Heart right ventricle (tissue), 16 donors: ENCODE results near the gene SLIT3. TPM values are rescaled to one million over a fixed set of nuclear protein-coding genes. Genes with fewer than 3 reads are reported as not detected.

Source experiments
- ATAC-seq, 8 donors: fragments of 200-7000 bp; cut with Tn5 transposase; one replicate each; pipeline ENCODE4 v1.9.1; 2020; ENCODE audit warnings: mild to moderate bottlenecking in 8 of 8, moderate library complexity in 8 of 8, moderate number of reproducible peaks in 1 of 8
- DNase-seq, 2 donors: peaks; one replicate each; pipeline ENCODE4 v3.0.0-alpha.2; 2020
- H3K27ac ChIP-seq, 10 donors: fragments of 200-600 bp; sonication (generic) in 2 of 10; one replicate each; pipeline versions ENCODE4 v1.5.0 to v1.8.0; 2020 to 2022; ENCODE audit warnings: mild to moderate bottlenecking in 3 of 10
- H3K27me3 ChIP-seq, 7 donors: fragments of 200-600 bp; one replicate each; pipeline ENCODE4 v1.8.0; 2021 to 2022; ENCODE audit warnings: mild to moderate bottlenecking in 2 of 7
- H3K36me3 ChIP-seq, 9 donors: fragments of 200-600 bp; sonication (generic) in 1 of 9; one replicate each; pipeline versions ENCODE4 v1.5.0 to v1.8.0; 2020 to 2022; ENCODE audit warnings: mild to moderate bottlenecking in 2 of 9
- H3K4me1 ChIP-seq, 9 donors: fragments of 200-600 bp; sonication (generic) in 1 of 9; one replicate each; pipeline versions ENCODE4 v1.5.0 to v1.8.0; 2020 to 2022; ENCODE audit warnings: mild to moderate bottlenecking in 4 of 9
- H3K4me3 ChIP-seq, 10 donors: fragments of 200-600 bp; sonication (generic) in 2 of 10; one replicate each; pipeline versions ENCODE4 v1.5.0 to v1.8.0; 2020 to 2022; ENCODE audit warnings: mild to moderate bottlenecking in 7 of 10, moderate library complexity in 2 of 10
- H3K9me3 ChIP-seq, 11 donors: fragments of 200-600 bp in 10 of 11; sonication (generic) in 2 of 11; one replicate each; pipeline versions ENCODE4 v1.5.0 to v1.8.0; 2013 to 2022; ENCODE audit warnings: mild to moderate bottlenecking in 2 of 11, control low read depth in 1 of 11, moderate library complexity in 1 of 11
- WGBS, 2 donors: extraction: QIAGEN DNeasy Blood & Tissue Kit; methylation state at CpG; one replicate each; pipeline ENCODE4 v1.1.7; 2013; ENCODE audit warnings: inconsistent platforms in 1 of 2; 5-methylcytosine and 5-hydroxymethylcytosine counted together
- intact Hi-C, 10 donors: fragments of 100-400 bp; cut with DNase I; formaldehyde crosslinking; loops; one replicate each; pipeline versions ENCODE4 v1.11.1 to v1.14.2; 2022
- polyA plus RNA-seq, 2 donors: library from polyadenylated mRNA; stranded (reverse); fragments of 200-250 nt; gene quantifications; one replicate each; pipeline ENCODE4 v1.2.3, GENCODE V29; 2013
- total RNA-seq, 10 donors: library from RNA; stranded (reverse); fragmentation: NEBNext Ultra II Directional in 3 of 10; extraction: Animal tissue kit (Norgen Biotek cat#: 25700) in 3 of 10; gene quantifications; one replicate each; pipeline versions ENCODE4 v1.2.1 to v1.2.4, GENCODE V29; 2021 to 2023
- TF ChIP-seq, protein P1 (sequence below), 9 donors: fragments of 200-600 bp; sonication (generic) in 2 of 9; IDR thresholded peaks; one replicate each; pipeline versions ENCODE4 v1.5.0 to v1.8.0; 2021 to 2022; ENCODE audit warnings: antibody characterized with exemption in 9 of 9, mild to moderate bottlenecking in 5 of 9, moderate library complexity in 1 of 9
- donor health status: Arrhythmogenic right ventricular cardiomyopathy.
- donor health status: ischemic (EF 13 %, LVEDD 7.1; RV severe dilation, severe dysfunction).
- donor health status: healthy with polysubstance abuse.
- donor health status: DM: no; HTN: yes; CAD: no.
- donor health status: DM: no; HTN: no; CAD: no.
- donor health status: ischemic (EF 25% LVEDD 6.9; RV normal size, moderate dysfunction).
- donor health status: ischemic (EF 25% LVEDD 5.7; RV mildly dilated, moderate dysfunction).
- donor health status: healthy.
- donor health status: DM: yes; HTN: yes; CAD: no.
- donor health status: Ischemic cardiomyopathy.
- donor health status: ischemic (EF 35%, LVEDD 5.7; RV mildly dilated, moderate dysfunction).
- donor health status: nonischemic (EF 11% LVEDD 7.7; RV severe dilation, severe dysfunction).
- donor health status: DM: yes; HTN: yes; CAD: no.
- donor health status: PGD.
- donor health status: ischemic (EF 29% LVEDD 5.4; RV normal size, mild dysfunction).
- donor health status: nonischemic (EF 23%, LVEDD 6.1; RV moderate dilation, normal function).

SLIT3 gene
- total and polyA plus RNA-seq, 12 donors = 2.0 to 29.2 (median 12.1) TPM

DNA sequence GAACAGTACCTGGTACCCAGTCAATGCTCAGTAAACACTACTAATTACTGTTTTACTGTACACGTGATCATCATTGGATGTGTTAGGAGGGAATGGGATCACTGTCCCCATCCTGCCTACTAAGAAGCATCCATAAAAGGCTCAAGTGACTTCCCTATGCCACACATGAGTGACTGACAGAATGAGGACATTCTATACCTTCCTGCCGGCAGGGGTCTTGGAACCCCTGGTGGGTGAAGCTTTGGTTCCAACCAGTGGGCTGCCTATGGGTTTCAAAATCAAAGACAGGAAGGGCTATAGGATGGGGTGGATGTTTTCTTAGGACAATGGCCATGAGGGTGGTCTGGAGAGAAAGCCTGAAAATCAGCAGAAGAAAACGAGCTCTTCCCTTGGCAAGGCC is 512.2 kb downstream of the SLIT3 start:
- H3K27ac ChIP-seq = no peak overlapping the region
- TF ChIP-seq, protein P1, sequence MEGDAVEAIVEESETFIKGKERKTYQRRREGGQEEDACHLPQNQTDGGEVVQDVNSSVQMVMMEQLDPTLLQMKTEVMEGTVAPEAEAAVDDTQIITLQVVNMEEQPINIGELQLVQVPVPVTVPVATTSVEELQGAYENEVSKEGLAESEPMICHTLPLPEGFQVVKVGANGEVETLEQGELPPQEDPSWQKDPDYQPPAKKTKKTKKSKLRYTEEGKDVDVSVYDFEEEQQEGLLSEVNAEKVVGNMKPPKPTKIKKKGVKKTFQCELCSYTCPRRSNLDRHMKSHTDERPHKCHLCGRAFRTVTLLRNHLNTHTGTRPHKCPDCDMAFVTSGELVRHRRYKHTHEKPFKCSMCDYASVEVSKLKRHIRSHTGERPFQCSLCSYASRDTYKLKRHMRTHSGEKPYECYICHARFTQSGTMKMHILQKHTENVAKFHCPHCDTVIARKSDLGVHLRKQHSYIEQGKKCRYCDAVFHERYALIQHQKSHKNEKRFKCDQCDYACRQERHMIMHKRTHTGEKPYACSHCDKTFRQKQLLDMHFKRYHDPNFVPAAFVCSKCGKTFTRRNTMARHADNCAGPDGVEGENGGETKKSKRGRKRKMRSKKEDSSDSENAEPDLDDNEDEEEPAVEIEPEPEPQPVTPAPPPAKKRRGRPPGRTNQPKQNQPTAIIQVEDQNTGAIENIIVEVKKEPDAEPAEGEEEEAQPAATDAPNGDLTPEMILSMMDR (IDR thresholded peaks at IDR 0.05) = no peak
- no peaks in the 10 kb centered on the region for H3K9me3 ChIP-seq
- ATAC-seq (no peak), DNase-seq (no peak)
- no peaks in the 10 kb centered on the region for H3K36me3 ChIP-seq
- WGBS, 2 donors = 74 to 85% methylated on average over 3 of the region's 3 CpGs
- peaks cover 0 to 6% (median 0%) of the 10 kb centered on the region in 9 donors for H3K4me1 ChIP-seq
- no peaks in the 10 kb centered on the region for H3K27me3 ChIP-seq
- intact Hi-C loops = no loop called here
- no peak overlapping the region for H3K4me3 ChIP-seq

DNA sequence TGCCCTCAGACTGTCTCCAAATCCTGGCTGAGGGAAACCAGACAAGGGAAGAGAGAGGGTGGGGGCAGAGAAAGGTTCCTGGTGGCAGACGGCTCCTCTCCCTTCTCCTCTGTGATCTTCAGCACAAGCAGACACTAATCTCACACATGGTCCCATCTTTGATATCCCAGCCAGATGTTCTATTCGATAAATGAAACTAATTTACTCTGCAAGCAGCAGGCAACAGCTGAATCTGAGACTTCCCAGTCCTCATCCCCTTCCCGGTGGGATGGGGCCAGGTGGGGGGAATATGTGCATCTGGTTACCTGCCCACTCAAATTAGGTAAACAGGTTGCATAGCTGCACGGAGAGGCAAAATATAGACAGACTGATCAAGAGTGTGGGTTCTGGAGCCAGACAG is 512.8 kb downstream of the SLIT3 start:
- 69 to 75% methylated on average over 4 of the region's 4 CpGs for whole genome bisulfite sequencing, 2 donors

DNA sequence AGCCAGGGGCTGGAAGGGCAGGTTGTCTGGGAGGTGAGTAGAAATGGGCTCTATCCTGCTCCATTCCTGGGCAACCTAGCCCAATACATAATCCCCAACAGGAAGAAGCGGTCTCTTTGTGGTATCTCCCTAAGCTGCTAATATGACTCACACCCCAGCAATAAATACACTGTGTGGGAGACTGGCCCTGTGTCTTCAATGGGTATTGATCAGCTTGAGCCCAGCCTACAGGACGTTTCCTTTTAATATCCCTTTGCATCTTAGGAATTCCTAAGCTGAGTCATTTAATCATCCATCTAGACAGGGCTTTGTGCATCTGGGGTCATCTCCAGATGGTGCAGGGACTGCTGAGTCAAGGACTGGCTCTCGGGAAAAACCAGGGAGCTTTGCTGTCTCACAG is 514.8 kb downstream of the SLIT3 start:
- ATAC-seq (peak in 1 of 8 donors; percentile 17), DNase-seq (no peak)
- intact Hi-C loops = no loop called here
- Histone ChIP-seq H3K27me3 (no peaks in the 10 kb centered on the region), H3K9me3 (no peaks in the 10 kb centered on the region), H3K27ac (no peak overlapping the region), H3K4me1 (no peaks in the 10 kb centered on the region), H3K36me3 (no peaks in the 10 kb centered on the region), H3K4me3 (no peak overlapping the region)
- TF ChIP-seq, protein P1 (IDR thresholded peaks at IDR 0.05) = no peak
- 67 to 88% methylated on average over 3 of the region's 3 CpGs for WGBS, 2 donors

More for the DNA sequence above, 512.8 kb downstream of the SLIT3 start:
- ATAC-seq = no peak
- no peaks in the 10 kb centered on the region for H3K27me3 ChIP-seq
- no peak for DNase-seq
- no peaks in the 10 kb centered on the region for H3K9me3 ChIP-seq
- no peak overlapping the region for H3K27ac ChIP-seq
- no peaks in the 10 kb centered on the region for H3K36me3 ChIP-seq
- H3K4me1 ChIP-seq = no peaks in the 10 kb centered on the region
- TF ChIP-seq, protein P1 (IDR thresholded peaks at IDR 0.05) = no peak
- intact Hi-C loops = no loop called here
- no peak overlapping the region for H3K4me3 ChIP-seq

DNA sequence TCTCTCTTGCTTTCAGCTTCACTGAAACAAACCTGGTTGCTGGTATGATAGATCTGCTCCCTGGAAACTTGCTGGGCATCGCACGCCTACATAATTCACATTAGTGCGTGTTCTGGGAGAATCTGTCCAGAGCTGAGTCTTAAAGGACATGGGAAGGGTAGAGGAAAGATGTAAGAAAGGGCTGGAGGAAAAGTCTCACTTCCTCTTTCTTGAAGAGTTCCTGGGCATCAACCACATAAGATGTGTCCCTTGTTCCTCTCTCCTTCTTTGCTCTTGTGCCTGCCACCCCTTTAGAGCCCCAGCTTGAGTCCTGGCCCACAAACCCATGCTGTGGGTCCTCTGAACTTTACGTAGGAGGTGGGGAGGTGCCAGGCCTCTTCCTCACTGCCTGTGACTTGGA is 516.5 kb downstream of the SLIT3 start:
- no peak overlapping the region for H3K27ac ChIP-seq
- 93 to 95% methylated on average over 4 of the region's 4 CpGs for WGBS, 2 donors

More for the DNA sequence above, 516.5 kb downstream of the SLIT3 start:
- H3K27me3 ChIP-seq = no peaks in the 10 kb centered on the region
- intact Hi-C loops = no loop called here
- H3K36me3 ChIP-seq = no peaks in the 10 kb centered on the region
- DNase-seq (no peak), ATAC-seq (no peak)
- no peaks in the 10 kb centered on the region for H3K4me1 ChIP-seq
- no peak overlapping the region for H3K4me3 ChIP-seq
- TF ChIP-seq, protein P1 (IDR thresholded peaks at IDR 0.05) = no peak
- no peaks in the 10 kb centered on the region for H3K9me3 ChIP-seq
